NB4 (cell line): ENCODE results near the gene ZIC4.

Source experiments
- DNase-seq: peaks from one replicate; pipeline ENCODE4 v3.0.0; 2010; ENCODE audit warnings: low read depth
- H3K4me3 ChIP-seq: one replicate; pipeline ENCODE4 v1.5.1; 2011; ENCODE audit warnings: mild to moderate bottlenecking, low read depth, low read length, moderate library complexity
- CTCF ChIP-seq: IDR thresholded peaks from one replicate; pipeline ENCODE4 v1.5.1; 2012; ENCODE audit warnings: low read depth, low read length
- MAX ChIP-seq: IDR thresholded peaks from 2 replicates; pipeline ENCODE4 v1.6.1; 2011; ENCODE audit warnings: low read depth, low read length
- MYC ChIP-seq: IDR thresholded peaks from 2 replicates; pipeline ENCODE4 v1.6.1; 2011; ENCODE audit warnings: low read depth, low read length
- POLR2A ChIP-seq: IDR thresholded peaks from 2 replicates; pipeline ENCODE4 v1.6.1; 2011; ENCODE audit warnings: mild to moderate bottlenecking; ENCODE audit not compliant: insufficient read length; ENCODE audit errors: extremely low read depth

The ZIC4 gene

GRCh38 chr3:147391781-147392624 is 14.3 kb downstream of the ZIC4 start:
- H3K4me3 ChIP-seq = no peak overlapping the region
- DNase-seq = no peak
- TF ChIP-seq POLR2A (no peak), CTCF (no peak), MYC (no peak), MAX (no peak)

- TF ChIP-seq POLR2A (no peak), MYC (no peak), CTCF (no peak), MAX (no peak)
- no peak overlapping the region for H3K4me3 ChIP-seq
- DNase-seq = no peak
Observed at GRCh38 chr3:147390589-147391569, 15.5 kb downstream of the ZIC4 start.

- no peak for DNase-seq
- H3K4me3 ChIP-seq = no peak overlapping the region
- no peak for TF ChIP-seq CTCF
- TF ChIP-seq MYC = no peak
- TF ChIP-seq MAX = no peak
- TF ChIP-seq POLR2A = no peak
Observed at GRCh38 chr3:147389717-147390116, 16.6 kb downstream of the ZIC4 start.

GRCh38 chr3:147388700-147389580 is 17.4 kb downstream of the ZIC4 start:
- no peak for DNase-seq
- no peak overlapping the region for H3K4me3 ChIP-seq
- TF ChIP-seq POLR2A (no peak), CTCF (no peak), MAX (no peak), MYC (no peak)
